LNCaP clone FGC (cell line): ENCODE data around the gene MAML3.
A peak's percentile ranks its signal among the peaks of the same experiment; 100 is the strongest.

Experiments used
- DNase-seq: peaks from one replicate; pipeline ENCODE4 v3.0.0-alpha.2; 2011; ENCODE audit warnings: low read depth
- H3K4me3 ChIP-seq: 2 replicates; pipeline ENCODE4 v1.5.1; 2011; ENCODE audit warnings: mild to moderate bottlenecking, low read depth, low read length, control low read depth
- TF ChIP-seq, protein P1 (sequence below): IDR thresholded peaks from 2 replicates; pipeline ENCODE4 v1.5.1; 2012; ENCODE audit warnings: mild to moderate bottlenecking; ENCODE audit not compliant: control insufficient read depth, insufficient read depth; ENCODE audit errors: extremely low read depth

Gene MAML3

DNA sequence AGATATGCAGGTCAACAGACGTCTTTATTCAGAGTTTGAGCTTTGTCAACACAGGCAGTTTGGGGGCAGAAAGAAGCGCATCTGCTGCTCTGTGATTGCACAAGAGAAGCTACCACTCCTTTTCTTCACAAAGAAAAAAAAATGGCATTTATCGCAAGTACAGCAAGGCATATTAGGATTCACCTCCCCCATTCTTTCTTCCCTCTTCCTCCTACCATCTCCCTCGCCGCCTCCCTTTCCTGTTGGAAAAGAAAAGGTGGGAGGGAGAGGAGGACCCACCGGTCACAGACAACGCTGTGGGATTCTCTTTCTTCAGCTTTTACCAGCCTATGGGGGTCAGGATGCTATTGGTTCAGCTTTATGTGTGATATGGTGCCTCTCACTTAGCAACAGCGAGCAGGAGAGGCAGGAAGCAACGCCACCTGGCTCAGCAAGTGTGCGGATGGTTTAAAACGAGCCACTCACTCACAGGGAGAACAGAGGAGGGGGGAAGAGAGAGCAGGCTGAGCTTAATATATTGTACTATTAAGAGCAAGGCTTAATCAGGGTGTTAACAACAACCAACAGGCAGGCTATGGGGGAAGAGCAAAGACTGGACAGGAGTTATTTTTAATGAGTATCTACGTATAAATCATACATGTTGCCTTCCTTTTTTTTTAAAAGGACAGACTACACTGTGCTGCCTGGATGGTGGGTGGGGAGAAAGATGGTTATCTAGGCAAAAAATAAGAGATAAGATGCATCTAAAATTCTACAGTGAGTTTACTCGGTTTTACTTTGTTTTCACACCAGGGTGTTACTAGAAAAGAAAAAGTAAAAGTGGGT lies 104.7 kb downstream of the MAML3 start:
- DNase-seq: no peak
- TF ChIP-seq, protein P1, sequence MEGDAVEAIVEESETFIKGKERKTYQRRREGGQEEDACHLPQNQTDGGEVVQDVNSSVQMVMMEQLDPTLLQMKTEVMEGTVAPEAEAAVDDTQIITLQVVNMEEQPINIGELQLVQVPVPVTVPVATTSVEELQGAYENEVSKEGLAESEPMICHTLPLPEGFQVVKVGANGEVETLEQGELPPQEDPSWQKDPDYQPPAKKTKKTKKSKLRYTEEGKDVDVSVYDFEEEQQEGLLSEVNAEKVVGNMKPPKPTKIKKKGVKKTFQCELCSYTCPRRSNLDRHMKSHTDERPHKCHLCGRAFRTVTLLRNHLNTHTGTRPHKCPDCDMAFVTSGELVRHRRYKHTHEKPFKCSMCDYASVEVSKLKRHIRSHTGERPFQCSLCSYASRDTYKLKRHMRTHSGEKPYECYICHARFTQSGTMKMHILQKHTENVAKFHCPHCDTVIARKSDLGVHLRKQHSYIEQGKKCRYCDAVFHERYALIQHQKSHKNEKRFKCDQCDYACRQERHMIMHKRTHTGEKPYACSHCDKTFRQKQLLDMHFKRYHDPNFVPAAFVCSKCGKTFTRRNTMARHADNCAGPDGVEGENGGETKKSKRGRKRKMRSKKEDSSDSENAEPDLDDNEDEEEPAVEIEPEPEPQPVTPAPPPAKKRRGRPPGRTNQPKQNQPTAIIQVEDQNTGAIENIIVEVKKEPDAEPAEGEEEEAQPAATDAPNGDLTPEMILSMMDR: 0 out of 2 replicates have a peak, but pooled peaks have one; percentile 7
- no peak overlapping the region for H3K4me3 ChIP-seq

DNA sequence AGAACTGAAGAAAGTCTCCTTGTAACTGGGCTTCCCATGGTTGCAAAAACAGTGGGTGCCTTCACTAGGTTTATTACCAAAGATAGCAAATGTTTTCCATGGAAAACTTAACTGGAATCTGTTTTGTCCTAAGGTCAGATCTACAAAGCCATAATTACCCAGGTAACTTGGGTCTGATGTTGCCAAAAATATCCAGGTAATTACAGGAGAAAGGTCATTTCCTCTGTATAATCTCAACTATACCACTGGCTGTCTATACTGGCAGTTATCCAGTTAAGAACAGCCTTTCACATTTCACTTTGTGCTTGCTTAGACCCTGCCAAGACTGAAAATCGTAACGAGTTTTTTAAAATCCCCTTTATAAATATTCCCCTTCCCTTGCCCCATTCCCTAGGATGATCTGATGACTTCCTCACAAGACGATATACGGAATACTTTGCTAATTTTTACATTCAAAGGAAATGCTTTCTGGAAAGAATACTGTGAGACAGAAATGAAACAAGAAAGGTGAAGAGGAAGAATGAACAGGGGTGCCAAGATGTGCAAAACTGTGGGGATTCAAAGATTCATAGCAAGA lies 105.5 kb downstream of the MAML3 start:
- no peak for DNase-seq
- TF ChIP-seq, protein P1: no peak
- no peak overlapping the region for H3K4me3 ChIP-seq

DNA sequence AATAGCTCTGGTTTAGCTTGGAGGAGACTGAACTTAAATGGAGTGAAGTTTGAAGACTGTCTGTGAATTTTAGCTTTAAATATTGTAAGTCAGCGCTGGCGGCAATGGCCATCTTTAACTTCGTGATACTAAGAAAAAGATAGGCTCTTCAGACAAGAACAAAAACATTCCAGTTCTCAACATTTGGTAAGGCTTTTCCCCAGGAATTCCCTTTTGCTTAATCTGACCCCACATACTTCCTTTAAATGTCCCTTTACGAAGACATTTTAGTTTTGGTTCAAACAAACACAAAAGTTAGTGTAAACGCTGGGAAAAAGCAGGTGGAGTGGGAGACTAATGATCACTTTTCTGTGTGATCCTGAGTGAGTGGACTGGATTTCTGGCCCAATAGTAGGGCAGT lies 106.2 kb downstream of the MAML3 start:
- no peak for DNase-seq
- TF ChIP-seq, protein P1: no peak
- no peak overlapping the region for H3K4me3 ChIP-seq

DNA sequence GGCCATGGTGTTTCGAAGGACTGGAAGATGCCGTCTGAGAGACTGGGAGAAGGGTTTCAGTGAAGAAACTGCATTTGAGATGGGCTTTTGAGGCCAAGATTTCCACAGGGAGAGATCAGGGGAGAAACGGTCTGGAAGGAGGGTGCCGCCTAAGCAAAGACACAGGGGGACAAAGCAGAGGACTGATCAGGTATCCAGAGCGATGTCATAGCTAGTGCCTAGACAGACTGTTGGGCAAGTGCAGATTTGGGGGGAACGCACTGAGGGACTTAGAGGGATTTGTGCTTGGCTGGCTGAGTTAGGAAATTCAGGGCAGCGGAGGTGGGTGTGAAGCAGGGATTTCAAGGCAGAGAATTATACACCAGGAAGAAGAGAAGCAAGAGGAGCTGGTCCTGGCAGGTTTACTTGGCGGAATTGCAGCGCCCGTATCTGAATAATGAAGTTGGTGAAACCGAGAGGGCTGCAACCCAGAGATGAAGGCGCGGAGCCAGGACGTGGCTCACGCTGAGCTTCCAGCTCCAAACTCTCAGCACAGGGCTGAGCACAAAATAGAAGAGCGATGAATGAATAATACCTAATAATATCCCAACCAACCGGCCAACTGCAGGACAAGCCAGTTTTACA lies 106.9 kb downstream of the MAML3 start:
- peak; percentile 40 for DNase-seq
- H3K4me3 ChIP-seq: no peak overlapping the region
- TF ChIP-seq, protein P1: no peak

DNA sequence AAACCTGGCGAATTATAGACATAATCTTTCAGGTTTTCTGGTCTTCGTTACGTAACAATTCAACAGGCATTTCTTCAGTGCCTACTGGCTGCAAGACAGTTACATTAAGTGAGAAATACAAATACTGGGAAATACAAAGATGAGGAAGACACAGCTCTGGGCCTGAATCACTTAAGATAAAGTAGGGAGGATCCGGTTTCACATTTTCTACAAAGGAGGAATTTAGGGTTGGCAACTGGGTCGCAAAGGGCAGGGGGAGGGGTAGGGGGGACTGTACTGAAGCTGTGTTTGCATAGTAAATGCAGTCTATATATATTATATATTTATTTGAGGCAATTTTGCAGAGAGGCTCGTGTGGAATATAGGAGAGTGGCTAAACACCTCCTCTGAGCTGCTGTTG lies 107.4 kb downstream of the MAML3 start:
- TF ChIP-seq, protein P1: no peak
- DNase-seq: no peak
- no peak overlapping the region for H3K4me3 ChIP-seq

DNA sequence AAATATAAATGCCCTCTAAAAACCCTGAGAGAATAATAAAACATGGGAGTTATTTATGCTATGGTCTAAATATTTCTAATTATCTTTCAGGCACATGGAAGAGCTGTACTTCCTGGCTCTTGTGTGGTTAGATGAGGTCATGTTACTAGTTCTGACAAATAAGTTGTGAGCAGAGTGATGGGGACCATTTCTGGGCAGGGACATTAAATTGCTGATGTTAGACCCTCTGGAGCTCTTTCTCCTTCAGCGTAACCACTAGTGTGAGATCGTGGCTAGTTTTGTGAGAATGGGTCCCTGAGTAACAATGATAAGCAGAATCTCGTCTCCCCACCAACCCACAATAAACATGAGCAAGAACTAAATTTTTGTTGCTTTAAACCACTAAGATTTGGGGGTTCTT lies 108.0 kb downstream of the MAML3 start:
- TF ChIP-seq, protein P1: no peak
- H3K4me3 ChIP-seq: no peak overlapping the region
- DNase-seq: no peak
